HG02610 (cell line): ENCODE results near the gene ATL1.
"Not testable (repeated sequence)": the region's sequence is repeated elsewhere in the genome, so short reads cannot be mapped to it uniquely, and the experiment has no call there.

ENCODE experiments used
- ATAC-seq: cut with Tn5 transposase; IDR thresholded peaks from one replicate; pipeline ENCODE4 v1.9.1; 2021; ENCODE audit warnings: mild to moderate bottlenecking, moderate library complexity; ENCODE audit not compliant: unreplicated experiment

ATL1 gene

GRCh38 chr14:50534416-50534815, 25.5 kb upstream of the ATL1 start:
- ATAC-seq: no peak

GRCh38 chr14:50534997-50535396, 24.9 kb upstream of the ATL1 start:
- no peak for ATAC-seq

DNA sequence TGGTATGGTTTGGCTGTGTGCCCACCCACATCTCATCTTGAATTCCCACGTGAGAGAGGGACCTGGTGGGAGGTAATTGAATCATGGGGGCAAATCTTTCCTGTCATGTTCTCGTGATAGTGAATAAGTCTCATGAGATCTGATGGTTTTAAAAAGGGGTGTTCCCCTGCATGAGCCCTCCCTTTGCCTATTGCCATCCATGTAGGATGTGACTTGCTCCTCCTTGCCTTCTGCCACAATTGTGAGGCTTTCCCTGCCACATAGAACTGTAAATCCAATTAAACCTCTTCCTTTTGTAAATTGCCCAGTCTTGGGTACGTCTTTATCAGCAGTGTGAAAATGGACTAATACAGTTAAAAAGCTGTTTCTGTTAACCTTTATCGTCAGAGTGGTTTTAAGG, 21.9 kb upstream of the ATL1 start:
- ATAC-seq: not testable (repeated sequence)

GRCh38 chr14:50539051-50539450, 20.9 kb upstream of the ATL1 start:
- ATAC-seq: no peak

- ATAC-seq: no peak
These were observed 18.8 kb upstream of the ATL1 start for GRCh38 chr14:50541159-50541567.

GRCh38 chr14:50542941-50543418, 17.0 kb upstream of the ATL1 start:
- peak; percentile 70 for ATAC-seq

GRCh38 chr14:50544911-50545310, 15.0 kb upstream of the ATL1 start:
- ATAC-seq: no peak

GRCh38 chr14:50545618-50546017, 14.3 kb upstream of the ATL1 start:
- ATAC-seq: no peak

- no peak for ATAC-seq
These were observed 9.7 kb upstream of the ATL1 start for GRCh38 chr14:50550294-50550693.

DNA sequence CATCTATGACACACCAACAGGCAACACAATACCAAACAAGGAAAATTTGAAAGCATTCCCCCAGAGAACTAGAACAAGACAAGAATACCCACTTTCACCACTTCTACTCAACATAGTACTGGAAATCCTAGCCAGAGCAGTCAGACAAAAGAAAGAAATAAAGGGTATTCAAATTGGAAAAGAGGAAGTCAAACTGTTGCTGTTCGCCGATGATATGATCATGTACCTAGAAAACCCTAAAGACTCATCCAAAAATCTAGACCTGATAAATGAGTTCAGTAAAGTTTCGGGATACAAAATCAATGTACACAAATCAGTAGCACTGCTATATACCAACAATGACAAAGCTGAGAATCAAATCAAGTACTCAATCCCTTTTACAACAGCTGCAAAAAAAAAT, 8.1 kb upstream of the ATL1 start:
- no peak for ATAC-seq

DNA sequence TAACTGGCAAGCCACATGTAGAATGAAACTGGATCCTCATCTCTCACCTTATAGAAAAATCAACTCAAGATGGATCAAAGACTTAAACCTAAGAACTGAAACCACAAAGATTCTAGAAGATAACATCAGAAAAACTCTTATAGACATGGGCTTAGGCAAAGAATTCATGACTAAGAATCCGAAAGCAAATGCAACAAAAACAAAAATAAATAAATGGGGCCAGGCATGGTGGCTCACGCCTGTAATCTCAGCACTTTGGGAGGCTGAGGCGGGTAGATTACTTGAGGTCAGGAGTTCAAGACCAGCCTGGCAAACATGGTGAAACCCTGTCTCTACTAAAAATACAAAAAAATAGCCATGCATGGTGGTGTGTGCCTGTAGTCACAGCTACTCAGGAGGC, 7.1 kb upstream of the ATL1 start:
- ATAC-seq: not testable (repeated sequence)

DNA sequence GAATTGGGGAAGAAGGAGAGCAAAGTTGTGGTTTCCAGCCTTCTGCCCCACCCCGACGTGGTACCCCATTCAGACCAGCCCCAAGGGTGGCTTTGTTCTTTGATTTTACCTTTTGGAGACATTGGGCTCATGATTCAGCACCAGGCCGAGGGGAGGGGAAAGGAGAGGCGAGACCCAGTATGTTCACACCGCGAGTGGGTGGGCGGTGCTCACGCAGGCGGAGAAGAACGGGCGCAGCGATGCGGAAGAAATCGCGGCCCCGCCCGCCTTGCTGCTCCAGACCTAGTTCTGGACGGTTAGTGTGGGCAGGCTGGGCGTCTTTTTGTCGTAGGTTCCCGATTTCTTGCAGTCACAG, 963 bp downstream of the ATL1 start:
- ATAC-seq: peak; percentile 16

DNA sequence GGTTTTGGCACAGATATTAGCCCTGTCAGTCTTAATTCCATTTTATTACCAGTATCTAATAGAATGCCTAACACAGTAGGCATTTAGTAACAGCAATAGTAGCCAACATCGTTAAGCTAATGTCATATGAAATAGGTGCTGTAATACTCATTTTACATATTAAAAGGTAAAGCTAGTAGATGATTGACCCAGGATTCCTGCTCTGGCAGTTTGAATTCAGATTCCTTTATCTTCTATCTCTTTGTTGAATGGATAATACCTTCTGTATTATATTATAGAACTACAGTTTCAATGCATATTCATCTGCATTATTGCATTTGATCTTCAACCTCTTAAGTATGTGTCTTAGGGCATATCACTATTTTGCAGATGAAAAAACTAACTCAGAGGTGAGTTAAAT, 2.9 kb downstream of the ATL1 start:
- no peak for ATAC-seq

- ATAC-seq: no peak
These were observed 9.8 kb downstream of the ATL1 start for GRCh38 chr14:50569714-50570274.

DNA sequence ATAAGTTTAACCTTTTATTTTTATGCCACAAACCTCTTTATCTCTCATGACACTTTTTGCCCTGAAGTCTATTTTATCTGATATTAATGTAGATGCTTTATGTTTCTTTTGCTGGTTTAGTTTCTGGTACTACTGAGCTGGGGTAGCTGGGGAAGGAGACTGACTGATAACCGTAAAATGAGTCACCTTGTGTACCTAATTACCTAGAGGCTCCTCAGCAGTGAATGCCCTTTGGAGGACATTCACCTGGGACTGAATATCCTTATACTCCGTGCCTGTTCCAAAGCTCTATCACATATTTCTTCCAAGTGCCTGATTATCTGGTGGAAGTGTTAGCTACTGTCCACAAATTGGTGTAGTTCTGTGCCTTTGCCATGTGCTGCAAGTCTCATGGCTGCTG, 13.9 kb downstream of the ATL1 start:
- ATAC-seq: no peak

GRCh38 chr14:50575769-50576168, 15.8 kb downstream of the ATL1 start:
- no peak for ATAC-seq

DNA sequence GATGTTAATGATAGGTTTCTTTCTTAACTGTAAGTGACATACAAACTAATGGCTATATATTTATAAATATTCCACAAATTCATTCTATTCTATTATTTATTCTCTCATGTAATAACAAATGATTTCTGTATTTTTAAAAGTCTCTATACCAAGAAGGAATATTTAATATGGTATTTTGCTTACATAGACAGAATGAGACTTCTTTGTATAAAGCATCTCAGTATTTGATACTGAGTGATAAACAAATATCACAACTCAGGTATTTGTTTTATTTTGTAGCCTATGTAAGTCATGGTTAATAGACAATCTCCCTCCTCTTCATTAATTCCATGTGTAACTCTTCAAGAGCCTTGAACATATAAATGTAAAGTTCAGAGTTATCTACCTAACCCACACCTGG, 18.0 kb downstream of the ATL1 start:
- ATAC-seq: no peak

GRCh38 chr14:50578433-50578832, 18.5 kb downstream of the ATL1 start:
- ATAC-seq: no peak

- ATAC-seq: no peak
These were observed 30.5 kb downstream of the ATL1 start for GRCh38 chr14:50590464-50590863.

DNA sequence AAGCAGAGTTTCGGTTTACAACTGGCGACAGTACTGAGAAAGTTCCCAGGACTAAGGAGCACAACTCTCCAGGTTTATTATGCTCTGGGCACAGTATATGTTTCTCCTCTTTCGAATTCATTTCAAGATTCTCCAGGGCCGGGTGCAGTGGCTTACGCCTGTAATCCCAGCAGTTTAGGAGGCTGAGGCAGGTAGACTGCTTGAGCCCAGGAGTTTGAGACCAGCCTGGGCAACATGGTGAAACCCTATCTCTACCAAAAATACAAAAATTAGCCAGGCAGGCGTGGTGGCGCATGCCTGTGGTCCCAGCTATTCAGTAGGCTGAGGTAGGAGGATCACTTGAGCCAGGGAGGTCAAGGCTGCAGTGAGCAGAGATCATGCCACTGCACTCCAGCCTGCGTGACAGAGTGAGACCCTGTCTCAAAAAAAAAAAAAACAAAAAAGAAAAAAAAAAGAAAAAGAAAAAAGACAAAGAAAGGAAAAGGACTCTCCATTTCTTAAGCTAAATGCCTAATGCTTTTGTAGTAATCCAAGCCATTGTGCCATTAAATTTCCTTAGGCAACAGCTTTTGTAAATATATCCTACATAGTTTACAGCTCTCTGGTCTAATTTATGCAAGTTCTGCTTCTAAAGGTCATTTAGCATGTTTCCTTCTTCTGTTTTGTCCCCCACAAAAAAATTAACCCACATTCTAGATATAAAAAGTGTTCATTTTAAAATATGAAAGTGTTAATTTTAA, 34.8 kb downstream of the ATL1 start:
- no peak for ATAC-seq

DNA sequence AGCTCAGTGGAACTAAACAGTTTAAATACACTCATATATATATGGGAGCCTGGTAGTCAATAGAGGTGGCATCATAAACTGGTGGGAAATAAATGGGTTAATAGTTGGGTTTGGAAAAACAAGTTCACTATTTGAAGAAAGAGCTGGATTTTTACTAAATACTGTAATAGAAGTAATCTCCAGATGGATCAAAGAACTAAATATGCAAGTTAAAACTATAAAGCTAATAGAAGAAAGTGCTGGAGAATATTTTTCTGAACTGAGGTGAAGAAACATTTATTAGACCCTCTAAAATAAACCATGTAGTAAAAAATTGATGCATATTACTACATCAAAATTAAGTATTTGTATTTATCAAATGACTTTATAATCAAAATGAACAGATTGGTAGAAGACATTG, 38.8 kb downstream of the ATL1 start:
- ATAC-seq: no peak

GRCh38 chr14:50599700-50600444, 39.9 kb downstream of the ATL1 start:
- ATAC-seq: no peak
